PC-3 (cell line): ENCODE data around the gene TIMP1. TPM values are rescaled to one million over a fixed set of nuclear protein-coding genes. Genes with fewer than 3 reads are reported as not detected.

Experiments
- ATAC-seq: fragments of 200-7000 bp; cut with Tn5 transposase; 2 replicates; pipeline ENCODE4 v1.9.1; 2020; ENCODE audit warnings: mild to moderate bottlenecking, moderate library complexity
- BruUV-seq: library from RNA; stranded (reverse); fragments of 400-500 nt; replicated peaks from 2 replicates; lab custom pipeline; 2021; lab: Mats Ljungman, UMichigan
- CTCF ChIA-PET: fragments of 300-600 bp; sonication (Branson Sonifier 250); formaldehyde crosslinking; loops from one replicate; lab custom pipeline; 2022; ENCODE audit warnings: antibody characterized with exemption; lab: Charles Lee
- POLR2A ChIA-PET: fragments of 300-600 bp; sonication (Branson Sonifier 250); formaldehyde crosslinking; loops from one replicate; lab custom pipeline; 2022; ENCODE audit warnings: antibody characterized with exemption; ENCODE audit not compliant: unreplicated experiment; lab: Charles Lee
- DNase-seq: peaks from one replicate; pipeline ENCODE4 v3.0.0-alpha.2; 2015
- H2AFZ ChIP-seq: fragments of 300-600 bp; sonication (generic); 2 replicates; pipeline ENCODE4 v1.6.0; 2016; ENCODE audit warnings: antibody characterized with exemption, low read length
- H3F3A ChIP-seq: fragments of 300-600 bp; sonication (generic); one replicate; pipeline ENCODE4 v1.6.0; 2017; ENCODE audit warnings: antibody characterized with exemption, low read length, control low read depth, mild to moderate bottlenecking; ENCODE audit not compliant: unreplicated experiment
- H3K27ac ChIP-seq: fragments of 300-600 bp; sonication (generic); 2 replicates; pipeline ENCODE4 v1.5.1; 2016; ENCODE audit warnings: mild to moderate bottlenecking, low read length
- H3K27me3 ChIP-seq: fragments of 300-600 bp; sonication (generic); 2 replicates; pipeline ENCODE4 v1.6.1; 2016; ENCODE audit warnings: low read length, mixed read lengths
- H3K36me3 ChIP-seq: fragments of 300-600 bp; sonication (generic); 2 replicates; pipeline ENCODE4 v1.6.1; 2016; ENCODE audit warnings: low read depth, mixed run types, low read length, mixed read lengths
- H3K4me1 ChIP-seq: fragments of 300-600 bp; sonication (generic); 2 replicates; pipeline ENCODE4 v1.5.1; 2016; ENCODE audit warnings: low read length; ENCODE audit not compliant: insufficient read depth
- H3K4me2 ChIP-seq: fragments of 300-600 bp; sonication (generic); 2 replicates; pipeline ENCODE4 v1.6.0; 2016; ENCODE audit warnings: low read length
- H3K4me3 ChIP-seq: fragments of 300-600 bp; sonication (generic); 2 replicates; pipeline ENCODE4 v1.5.1; 2016; ENCODE audit warnings: mild to moderate bottlenecking, low read length, mixed read lengths
- H3K79me2 ChIP-seq: fragments of 300-600 bp; sonication (generic); 2 replicates; pipeline ENCODE4 v1.6.1; 2017; ENCODE audit warnings: low read length, mixed read lengths
- H3K9ac ChIP-seq: fragments of 300-600 bp; sonication (generic); 2 replicates; pipeline ENCODE4 v1.6.0; 2016; ENCODE audit warnings: mild to moderate bottlenecking, low read length
- H3K9me2 ChIP-seq: fragments of 300-600 bp; sonication (generic); replicated peaks from 2 replicates; pipeline ENCODE4 v1.6.1; 2016; ENCODE audit warnings: mixed run types, low read length, mixed read lengths
- H3K9me3 ChIP-seq: fragments of 300-600 bp; sonication (generic); 2 replicates; pipeline ENCODE4 v1.6.1; 2016; ENCODE audit warnings: low read length, mixed read lengths
- H4K20me1 ChIP-seq: fragments of 300-600 bp; sonication (generic); 2 replicates; pipeline ENCODE4 v1.6.1; 2016; ENCODE audit warnings: low read length, mixed read lengths
- EZH2 ChIP-seq: fragments of 300-600 bp; sonication (generic); IDR thresholded peaks from one replicate; pipeline ENCODE4 v1.6.1; 2017; ENCODE audit warnings: antibody characterized with exemption, mild to moderate bottlenecking, low read length; ENCODE audit not compliant: unreplicated experiment
- EZH2phosphoT487 ChIP-seq: fragments of 300-600 bp; sonication (generic); IDR thresholded peaks from 2 replicates; pipeline ENCODE4 v1.6.1; 2018; ENCODE audit warnings: mild to moderate bottlenecking, antibody characterized with exemption, low read length, borderline replicate concordance
- intact Hi-C: fragments of 100-400 bp; cut with micrococcal nuclease; formaldehyde crosslinking; loops from 2 replicates; pipeline ENCODE4 v1.9.0; 2023
- total RNA-seq: library from RNA; depleted of rRNA; stranded (reverse); fragments of >200 nt; gene quantifications from 2 replicates; pipeline ENCODE4 v1.2.3, GENCODE V29; 2014
- TF ChIP-seq, protein P1 (sequence below): fragments of 300-600 bp; sonication (generic); conservative IDR thresholded peaks from 2 replicates; pipeline ENCODE4 v1.5.1; 2017; ENCODE audit warnings: antibody characterized with exemption, low read depth, mild to moderate bottlenecking, low read length

The TIMP1 gene
- total RNA-seq, 1 experiment from 2014 or later = 222 TPM

DNA sequence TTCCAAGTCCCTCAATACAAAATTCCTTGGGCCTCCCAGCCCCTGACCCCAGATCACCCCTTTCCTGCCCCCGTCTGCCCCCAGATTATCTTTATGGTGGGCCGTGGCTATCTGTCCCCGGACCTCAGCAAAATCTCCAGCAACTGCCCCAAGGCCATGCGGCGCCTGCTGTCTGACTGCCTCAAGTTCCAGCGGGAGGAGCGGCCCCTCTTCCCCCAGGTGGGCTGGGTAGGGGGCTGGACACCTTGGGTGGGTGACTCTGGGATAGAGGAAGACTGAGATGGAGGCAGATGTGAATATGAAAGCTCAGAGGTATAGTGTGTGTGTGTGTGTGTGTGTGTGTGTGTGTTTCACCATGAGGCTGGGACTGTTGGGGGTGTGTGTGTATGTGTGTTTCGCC lies 11.4 kb upstream of the TIMP1 start:
- TF ChIP-seq EZH2phosphoT487 (no peak), EZH2 (no peak)
- TF ChIP-seq, protein P1, sequence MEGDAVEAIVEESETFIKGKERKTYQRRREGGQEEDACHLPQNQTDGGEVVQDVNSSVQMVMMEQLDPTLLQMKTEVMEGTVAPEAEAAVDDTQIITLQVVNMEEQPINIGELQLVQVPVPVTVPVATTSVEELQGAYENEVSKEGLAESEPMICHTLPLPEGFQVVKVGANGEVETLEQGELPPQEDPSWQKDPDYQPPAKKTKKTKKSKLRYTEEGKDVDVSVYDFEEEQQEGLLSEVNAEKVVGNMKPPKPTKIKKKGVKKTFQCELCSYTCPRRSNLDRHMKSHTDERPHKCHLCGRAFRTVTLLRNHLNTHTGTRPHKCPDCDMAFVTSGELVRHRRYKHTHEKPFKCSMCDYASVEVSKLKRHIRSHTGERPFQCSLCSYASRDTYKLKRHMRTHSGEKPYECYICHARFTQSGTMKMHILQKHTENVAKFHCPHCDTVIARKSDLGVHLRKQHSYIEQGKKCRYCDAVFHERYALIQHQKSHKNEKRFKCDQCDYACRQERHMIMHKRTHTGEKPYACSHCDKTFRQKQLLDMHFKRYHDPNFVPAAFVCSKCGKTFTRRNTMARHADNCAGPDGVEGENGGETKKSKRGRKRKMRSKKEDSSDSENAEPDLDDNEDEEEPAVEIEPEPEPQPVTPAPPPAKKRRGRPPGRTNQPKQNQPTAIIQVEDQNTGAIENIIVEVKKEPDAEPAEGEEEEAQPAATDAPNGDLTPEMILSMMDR = no peak
- Histone ChIP-seq H3K79me2 (no peaks in the 10 kb centered on the region), H3K9me3 (no peaks in the 10 kb centered on the region), H3K4me1 (peaks cover 15% of the 10 kb centered on the region), H3K27ac (no peak overlapping the region), H2AFZ (no peak overlapping the region), H3K4me2 (no peak overlapping the region), H3K9me2 (no peaks in the 10 kb centered on the region), H4K20me1 (no peaks in the 10 kb centered on the region), H3K27me3 (no peaks in the 10 kb centered on the region), H3K9ac (no peak overlapping the region), H3K36me3 (peaks cover 15% of the 10 kb centered on the region), H3K4me3 (no peak overlapping the region), H3F3A (no peaks in the 10 kb centered on the region)
- ATAC-seq = no peak
- ChIA-PET POLR2A (interaction anchor here (0.6 kb wide), 1 partner anchor 91 kb away, joined by 3 read pairs; no protein-coding TSS in a partner anchor), CTCF (no interaction called here)
- intact Hi-C loops = no loop called here
- no TSS peak for BruUV-seq
- DNase-seq = no peak

DNA sequence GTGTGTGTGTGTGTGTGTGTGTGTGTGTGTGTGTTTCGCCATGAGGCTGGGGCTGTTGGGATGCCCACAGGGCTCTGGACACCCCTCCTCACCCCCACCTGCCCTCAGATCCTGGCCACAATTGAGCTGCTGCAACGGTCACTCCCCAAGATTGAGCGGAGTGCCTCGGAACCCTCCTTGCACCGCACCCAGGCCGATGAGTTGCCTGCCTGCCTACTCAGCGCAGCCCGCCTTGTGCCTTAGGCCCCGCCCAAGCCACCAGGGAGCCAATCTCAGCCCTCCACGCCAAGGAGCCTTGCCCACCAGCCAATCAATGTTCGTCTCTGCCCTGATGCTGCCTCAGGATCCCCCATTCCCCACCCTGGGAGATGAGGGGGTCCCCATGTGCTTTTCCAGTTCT lies 11.0 kb upstream of the TIMP1 start:
- CTCF ChIA-PET = no interaction called here
- no peak overlapping the region for H3K4me2 ChIP-seq
- intact Hi-C loops = no loop called here
- H3K9ac ChIP-seq = no peak overlapping the region
- H3K36me3 ChIP-seq = peaks cover 15% of the 10 kb centered on the region
- no peaks in the 10 kb centered on the region for H3K9me2 ChIP-seq
- H3K4me1 ChIP-seq = peaks cover 15% of the 10 kb centered on the region
- no peaks in the 10 kb centered on the region for H3K79me2 ChIP-seq
- no peaks in the 10 kb centered on the region for H4K20me1 ChIP-seq
- H3K9me3 ChIP-seq = no peaks in the 10 kb centered on the region
- POLR2A ChIA-PET = interaction anchor here (0.6 kb wide), 1 partner anchor 91 kb away, joined by 3 read pairs; no protein-coding TSS in a partner anchor
- ATAC-seq (no peak), DNase-seq (no peak)
- H3K4me3 ChIP-seq = no peak overlapping the region
- H3K27me3 ChIP-seq = no peaks in the 10 kb centered on the region
- TSS peak; percentile 33 for BruUV-seq
- TF ChIP-seq, protein P1 = no peak
- TF ChIP-seq EZH2 (no peak), EZH2phosphoT487 (no peak)
- no peak overlapping the region for H2AFZ ChIP-seq
- H3K27ac ChIP-seq = no peak overlapping the region
- H3F3A ChIP-seq = no peaks in the 10 kb centered on the region

- Histone ChIP-seq H3K27me3 (no peaks in the 10 kb centered on the region), H3K36me3 (peaks cover 15% of the 10 kb centered on the region), H3K79me2 (no peaks in the 10 kb centered on the region), H3K4me2 (no peak overlapping the region), H3K9me2 (no peaks in the 10 kb centered on the region), H3K4me1 (peaks cover 15% of the 10 kb centered on the region), H3K4me3 (no peak overlapping the region), H3K9me3 (no peaks in the 10 kb centered on the region), H3K9ac (no peak overlapping the region), H3K27ac (no peak overlapping the region), H2AFZ (no peak overlapping the region), H4K20me1 (no peaks in the 10 kb centered on the region), H3F3A (no peaks in the 10 kb centered on the region)
- ATAC-seq (no peak), DNase-seq (no peak)
- TF ChIP-seq, protein P1 = no peak
- TF ChIP-seq EZH2 (no peak), EZH2phosphoT487 (no peak)
- intact Hi-C loops = no loop called here
- ChIA-PET POLR2A (no interaction called here), CTCF (no interaction called here)
- no TSS peak for BruUV-seq
Measured at GRCh38 chrX:47571896-47572295, 10.3 kb upstream of the TIMP1 start.
